Caco-2 (cell line): ENCODE results near the gene ZNF316. TPM values are rescaled to one million over a fixed set of nuclear protein-coding genes. Genes with fewer than 3 reads are reported as not detected.

Experiments used
- BruUV-seq: library from RNA; stranded (reverse); fragments of 400-500 nt; replicated peaks from 2 replicates; lab custom pipeline; 2021; lab: Mats Ljungman, UMichigan
- CTCF ChIA-PET: fragments of 300-600 bp; sonication (Branson Sonifier 250); formaldehyde crosslinking; loops from one replicate; lab custom pipeline; 2022; ENCODE audit warnings: antibody characterized with exemption; lab: Charles Lee
- POLR2A ChIA-PET: fragments of 300-600 bp; sonication (Branson Sonifier 250); formaldehyde crosslinking; loops from one replicate; lab custom pipeline; 2022; ENCODE audit warnings: antibody characterized with exemption; lab: Charles Lee
- DNase-seq, 2 experiments: peaks; one replicate each; pipeline versions ENCODE4 v3.0.0 to v3.0.0-alpha.2; 2020 to 2022
- H3K27me3 ChIP-seq: replicated peaks from 2 replicates; pipeline ENCODE4 v1.6.0; 2011; ENCODE audit warnings: low read length; ENCODE audit not compliant: control insufficient read depth, insufficient read depth
- H3K36me3 ChIP-seq: 2 replicates; pipeline ENCODE4 v1.5.1; 2011; ENCODE audit warnings: low read length; ENCODE audit not compliant: control insufficient read depth, insufficient read depth
- H3K4me1 ChIP-seq: fragments of 250-450 bp; sonication (Bioruptor Pico); 2 replicates; pipeline ENCODE4 v1.5.1; 2020; ENCODE audit warnings: mild to moderate bottlenecking
- H3K4me3 ChIP-seq: 2 replicates; pipeline ENCODE4 v1.5.1; 2011; ENCODE audit warnings: low read depth, mild to moderate bottlenecking, control low read depth, low read length
- H3K9me3 ChIP-seq: fragments of 250-450 bp; sonication (Bioruptor Pico); 2 replicates; pipeline ENCODE4 v1.5.1; 2020; ENCODE audit warnings: mild to moderate bottlenecking, moderate library complexity
- H3K27ac Mint-ChIP-seq: one replicate; pipeline ENCODE4 v1.8.0; 2022; ENCODE audit warnings: mixed read lengths; ENCODE audit not compliant: unreplicated experiment
- H3K27me3 Mint-ChIP-seq: one replicate; pipeline ENCODE4 v1.8.0; 2022; ENCODE audit warnings: mixed read lengths; ENCODE audit not compliant: insufficient read depth, unreplicated experiment
- H3K36me3 Mint-ChIP-seq: one replicate; pipeline ENCODE4 v1.8.0; 2022; ENCODE audit warnings: mild to moderate bottlenecking, mixed read lengths; ENCODE audit not compliant: insufficient read depth, unreplicated experiment
- H3K4me1 Mint-ChIP-seq: one replicate; pipeline ENCODE4 v1.8.0; 2022; ENCODE audit warnings: low read depth, mixed read lengths; ENCODE audit not compliant: unreplicated experiment
- H3K4me3 Mint-ChIP-seq: one replicate; pipeline ENCODE4 v1.8.0; 2022; ENCODE audit warnings: mild to moderate bottlenecking, moderate library complexity, mixed read lengths; ENCODE audit not compliant: unreplicated experiment
- H3K9me3 Mint-ChIP-seq: one replicate; pipeline ENCODE4 v1.8.0; 2022; ENCODE audit warnings: mixed read lengths; ENCODE audit not compliant: unreplicated experiment
- intact Hi-C: fragments of 100-400 bp; cut with micrococcal nuclease; formaldehyde crosslinking; loops from one replicate; pipeline ENCODE4 v1.10.0; 2022; ENCODE audit not compliant: unreplicated experiment
- total RNA-seq: library from RNA; stranded (reverse); gene quantifications from 2 replicates; pipeline ENCODE4 v1.2.3, GENCODE V29; 2022
- TF ChIP-seq, protein P1 (sequence below), 2 experiments: fragments of 200-600 bp in 1 of 2; IDR thresholded peaks; 1 replicate in 1 of 2; 2 replicates in 1 of 2; pipeline versions ENCODE4 v1.5.1 to v1.8.0; 2011 to 2022; ENCODE audit warnings: antibody characterized with exemption in 1 of 2, control low read depth in 1 of 2, inconsistent platforms in 1 of 2, low read depth in 1 of 2, low read length in 1 of 2, mild to moderate bottlenecking in 1 of 2, moderate library complexity in 1 of 2; ENCODE audit not compliant: insufficient read depth in 1 of 2, severe bottlenecking in 1 of 2, unreplicated experiment in 1 of 2

The ZNF316 gene
- total RNA-seq, 1 experiment from 2014 or later = 34.3 TPM

DNA sequence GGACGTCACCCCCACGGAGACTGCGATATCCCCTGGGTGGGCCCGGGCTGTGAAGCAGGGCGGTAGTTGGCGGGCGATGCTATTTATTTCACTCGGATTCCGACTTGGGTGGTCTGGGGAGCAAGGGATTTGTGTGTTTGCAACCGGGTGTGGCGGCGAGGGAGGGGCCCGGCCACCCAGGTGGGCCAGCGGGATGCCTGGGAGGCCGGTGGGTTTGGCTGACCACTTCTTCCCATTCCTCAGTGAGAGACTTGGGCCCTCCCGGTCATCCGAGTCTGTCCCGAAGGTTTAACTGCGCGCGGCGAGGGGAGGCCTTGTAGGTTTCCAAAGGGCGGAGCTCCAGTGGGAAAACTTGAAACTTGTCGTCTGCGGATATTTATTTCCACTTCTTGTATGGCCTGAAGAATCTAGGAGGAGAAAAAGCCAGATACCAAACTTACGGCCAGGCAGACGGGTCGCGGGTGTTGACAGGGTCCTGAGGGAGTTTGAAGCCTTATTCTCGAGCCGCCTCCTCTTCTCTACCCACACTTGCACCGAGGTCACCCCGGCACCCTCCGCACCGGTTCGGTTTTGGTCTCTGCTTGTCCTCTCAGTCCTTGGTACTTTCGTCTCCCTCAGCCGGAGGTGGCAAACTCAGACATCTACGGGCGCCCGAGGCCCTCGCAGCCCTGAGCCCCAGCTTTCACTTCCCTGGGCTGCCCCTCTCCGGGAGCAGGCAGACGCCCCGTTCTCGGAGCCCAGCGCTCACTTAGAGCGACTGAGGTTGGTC, 17.9 kb downstream of the ZNF316 start:
- Mint-ChIP-seq H3K9me3 (no peaks in the 10 kb centered on the region), H3K36me3 (peaks cover 46% of the 10 kb centered on the region), H3K4me3 (no peak overlapping the region), H3K4me1 (no peaks in the 10 kb centered on the region), H3K27me3 (no peaks in the 10 kb centered on the region), H3K27ac (peak overlapping the region; percentile 63)
- CTCF ChIA-PET = no interaction called here
- H3K9me3 ChIP-seq = no peaks in the 10 kb centered on the region
- POLR2A ChIA-PET = no interaction called here
- H3K36me3 ChIP-seq = peaks cover 10% of the 10 kb centered on the region
- no TSS peak for BruUV-seq
- no peak overlapping the region for H3K4me3 ChIP-seq
- no peaks in the 10 kb centered on the region for H3K4me1 ChIP-seq
- no peak for DNase-seq
- TF ChIP-seq, protein P1, sequence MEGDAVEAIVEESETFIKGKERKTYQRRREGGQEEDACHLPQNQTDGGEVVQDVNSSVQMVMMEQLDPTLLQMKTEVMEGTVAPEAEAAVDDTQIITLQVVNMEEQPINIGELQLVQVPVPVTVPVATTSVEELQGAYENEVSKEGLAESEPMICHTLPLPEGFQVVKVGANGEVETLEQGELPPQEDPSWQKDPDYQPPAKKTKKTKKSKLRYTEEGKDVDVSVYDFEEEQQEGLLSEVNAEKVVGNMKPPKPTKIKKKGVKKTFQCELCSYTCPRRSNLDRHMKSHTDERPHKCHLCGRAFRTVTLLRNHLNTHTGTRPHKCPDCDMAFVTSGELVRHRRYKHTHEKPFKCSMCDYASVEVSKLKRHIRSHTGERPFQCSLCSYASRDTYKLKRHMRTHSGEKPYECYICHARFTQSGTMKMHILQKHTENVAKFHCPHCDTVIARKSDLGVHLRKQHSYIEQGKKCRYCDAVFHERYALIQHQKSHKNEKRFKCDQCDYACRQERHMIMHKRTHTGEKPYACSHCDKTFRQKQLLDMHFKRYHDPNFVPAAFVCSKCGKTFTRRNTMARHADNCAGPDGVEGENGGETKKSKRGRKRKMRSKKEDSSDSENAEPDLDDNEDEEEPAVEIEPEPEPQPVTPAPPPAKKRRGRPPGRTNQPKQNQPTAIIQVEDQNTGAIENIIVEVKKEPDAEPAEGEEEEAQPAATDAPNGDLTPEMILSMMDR (IDR thresholded peaks at IDR 0.05; ENCODE audit: insufficient read depth in 1 of 2, low read depth in 1 of 2, low read length in 1 of 2, severe bottlenecking in 1 of 2, unreplicated experiment in 1 of 2) = no peak
- H3K27me3 ChIP-seq = no peaks in the 10 kb centered on the region
- intact Hi-C loops = no loop called here

DNA sequence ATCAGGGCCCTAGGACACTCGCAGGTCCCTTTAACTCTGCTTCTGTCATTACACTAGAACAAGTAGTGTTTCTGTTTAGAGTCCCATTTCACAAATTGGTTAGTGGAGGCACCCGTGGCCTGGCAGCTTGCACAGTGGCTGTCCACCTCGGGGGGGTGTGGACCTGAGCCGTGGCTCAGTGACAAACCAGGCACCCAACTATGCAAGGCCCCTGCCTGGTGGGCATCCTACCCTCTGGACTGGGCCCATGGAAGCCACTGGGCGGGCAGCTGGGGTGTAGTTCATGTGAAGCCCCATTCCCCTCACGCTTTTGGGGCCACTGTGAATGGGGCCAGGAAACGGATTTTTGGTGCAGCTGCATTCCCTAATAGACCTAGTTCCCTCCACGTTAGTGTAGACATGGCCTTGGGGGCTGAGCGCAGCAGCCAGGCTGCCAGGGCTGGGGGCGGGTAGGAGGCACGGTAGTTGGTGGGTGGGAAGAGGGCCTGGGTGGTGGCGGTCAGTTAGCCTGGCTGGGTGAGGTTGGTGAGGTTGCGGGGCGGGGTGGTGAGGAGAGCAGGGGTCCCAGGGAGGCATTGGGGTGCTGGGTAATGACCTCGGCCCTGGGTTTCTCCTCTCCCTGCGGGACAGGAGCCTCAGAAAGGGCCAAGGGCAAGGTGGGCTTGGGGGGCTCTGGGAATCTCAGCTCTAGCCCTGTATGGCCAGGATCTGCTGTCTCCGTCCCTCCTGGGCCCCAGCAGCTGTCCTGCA, 18.7 kb downstream of the ZNF316 start:
- Mint-ChIP-seq H3K9me3 (no peaks in the 10 kb centered on the region), H3K4me1 (no peaks in the 10 kb centered on the region), H3K4me3 (no peak overlapping the region), H3K27me3 (no peaks in the 10 kb centered on the region), H3K27ac (no peak overlapping the region), H3K36me3 (peaks cover 38% of the 10 kb centered on the region)
- H3K4me3 ChIP-seq = no peak overlapping the region
- TF ChIP-seq, protein P1 (IDR thresholded peaks at IDR 0.05; ENCODE audit: insufficient read depth in 1 of 2, low read depth in 1 of 2, low read length in 1 of 2, severe bottlenecking in 1 of 2, unreplicated experiment in 1 of 2) = no peak
- BruUV-seq = TSS peak; percentile 23
- CTCF ChIA-PET = no interaction called here
- no peak for DNase-seq
- intact Hi-C loops = no loop called here
- no peaks in the 10 kb centered on the region for H3K27me3 ChIP-seq
- no peaks in the 10 kb centered on the region for H3K9me3 ChIP-seq
- POLR2A ChIA-PET = no interaction called here
- peaks cover 8% of the 10 kb centered on the region for H3K36me3 ChIP-seq
- H3K4me1 ChIP-seq = no peaks in the 10 kb centered on the region

DNA sequence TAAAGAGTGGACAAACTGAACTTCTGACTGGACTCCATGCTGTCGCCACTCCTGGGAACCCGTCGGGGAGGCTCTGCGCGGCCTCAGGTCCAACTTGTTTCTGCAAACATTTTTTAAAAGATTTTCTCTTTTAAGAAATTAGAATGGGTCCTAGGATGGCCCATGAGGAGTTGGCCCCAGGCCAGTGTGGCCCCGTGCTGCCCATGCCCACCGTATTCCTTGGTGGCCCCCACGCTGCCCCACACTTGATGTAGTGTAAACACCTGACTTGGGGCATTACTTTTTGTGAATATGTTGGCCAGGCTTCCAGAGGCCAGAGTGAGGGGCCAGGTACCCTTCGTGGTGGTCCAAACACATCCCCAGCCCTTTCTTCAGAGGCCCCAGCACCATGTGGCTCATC, 19.3 kb downstream of the ZNF316 start:
- H3K4me1 Mint-ChIP-seq = no peaks in the 10 kb centered on the region
- no peak overlapping the region for H3K4me3 Mint-ChIP-seq
- TF ChIP-seq, protein P1 (IDR thresholded peaks at IDR 0.05; ENCODE audit: insufficient read depth in 1 of 2, low read depth in 1 of 2, low read length in 1 of 2, severe bottlenecking in 1 of 2, unreplicated experiment in 1 of 2) = no peak
- H3K36me3 Mint-ChIP-seq = peaks cover 32% of the 10 kb centered on the region
- H3K27me3 ChIP-seq = no peaks in the 10 kb centered on the region
- no peak overlapping the region for H3K4me3 ChIP-seq
- POLR2A ChIA-PET = interaction anchor here (0.6 kb wide), 1 partner anchor 14 kb away, joined by 3 read pairs; no protein-coding TSS in a partner anchor
- intact Hi-C loops = no loop called here
- BruUV-seq = no TSS peak
- CTCF ChIA-PET = no interaction called here
- H3K9me3 ChIP-seq = no peaks in the 10 kb centered on the region
- H3K4me1 ChIP-seq = no peaks in the 10 kb centered on the region
- no peak overlapping the region for H3K27ac Mint-ChIP-seq
- DNase-seq = no peak
- peaks cover 7% of the 10 kb centered on the region for H3K36me3 ChIP-seq
- no peaks in the 10 kb centered on the region for H3K9me3 Mint-ChIP-seq
- H3K27me3 Mint-ChIP-seq = no peaks in the 10 kb centered on the region
